ENCODE data around the gene TGM2.

Gene TGM2

DNA sequence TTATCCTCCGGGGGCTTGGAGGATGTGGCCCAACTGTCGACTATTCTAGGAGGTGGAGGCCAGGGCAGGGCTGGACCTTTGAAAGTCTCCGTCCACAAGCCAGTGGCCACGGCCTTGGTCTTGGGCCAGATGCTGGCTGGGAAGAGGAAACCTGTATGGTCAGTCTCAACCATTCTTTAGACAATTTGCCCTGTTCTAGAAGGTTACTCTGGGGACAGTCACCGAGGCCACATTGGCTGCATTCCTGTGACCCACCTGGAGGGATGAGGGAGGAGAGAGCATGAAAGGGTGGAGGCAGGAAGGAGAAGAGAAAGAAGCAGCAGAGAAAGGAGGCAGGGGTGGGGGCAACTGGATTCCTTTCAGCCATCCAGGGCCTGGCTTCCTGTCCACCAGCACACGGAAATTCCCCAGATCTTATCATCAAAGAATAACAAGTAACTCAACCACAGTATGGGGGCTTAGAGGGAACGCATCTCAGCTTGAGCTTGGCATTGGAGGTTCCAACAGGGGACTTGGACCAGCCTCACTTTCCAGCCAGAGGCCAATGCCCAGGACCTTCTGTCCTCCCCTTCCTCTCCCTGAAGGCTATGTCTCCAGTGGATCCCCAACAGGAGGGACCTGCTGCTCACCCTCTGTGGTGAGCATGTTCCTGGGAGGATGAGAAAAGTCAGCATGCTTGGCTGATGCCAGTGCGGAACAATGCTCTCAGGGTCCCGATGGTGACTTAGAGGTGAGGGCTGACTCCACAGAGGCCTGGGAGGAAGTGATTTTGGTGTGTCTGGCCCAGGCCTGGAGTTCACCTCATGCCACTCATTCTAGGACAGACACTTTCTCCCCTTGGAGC lies 30.4 kb downstream of the TGM2 start:
- Histone ChIP-seq H3K4me1 (ENCODE audit: control insufficient read depth, insufficient read depth, low read length) (0 out of 2 replicates have a peak, but pooled peaks cover 4% of the 10 kb centered on the region), H3K36me3 (ENCODE audit: control insufficient read depth in 2 of 2, insufficient read depth in 1 of 2, low read length in 2 of 2) (no peaks in the 10 kb centered on the region), H3K9me3 (ENCODE audit: control insufficient read depth, insufficient read depth, low read depth, low read length) (no peaks in the 10 kb centered on the region), H3K4me3 (ENCODE audit: low read depth, low read length) (no peak overlapping the region), H3K27ac (ENCODE audit: extremely low read depth, low read depth, low read length) (no peak overlapping the region)
- CTCF ChIA-PET, result no interaction called here
- POLR2A ChIA-PET, result no interaction called here
- TF ChIP-seq ZIC2 (tag by site-specific recombination; IDR thresholded peaks at IDR 0.05) (peak; percentile 54), TCF7L2 (IDR thresholded peaks at IDR 0.05; ENCODE audit: borderline replicate concordance, low read depth, low read length) (peak; percentile 46; the same call in 1 of the 2 replicates), ZNF596 (tag by site-specific recombination; IDR thresholded peaks at IDR 0.05) (no peak)
- TF ChIP-seq, protein P1, sequence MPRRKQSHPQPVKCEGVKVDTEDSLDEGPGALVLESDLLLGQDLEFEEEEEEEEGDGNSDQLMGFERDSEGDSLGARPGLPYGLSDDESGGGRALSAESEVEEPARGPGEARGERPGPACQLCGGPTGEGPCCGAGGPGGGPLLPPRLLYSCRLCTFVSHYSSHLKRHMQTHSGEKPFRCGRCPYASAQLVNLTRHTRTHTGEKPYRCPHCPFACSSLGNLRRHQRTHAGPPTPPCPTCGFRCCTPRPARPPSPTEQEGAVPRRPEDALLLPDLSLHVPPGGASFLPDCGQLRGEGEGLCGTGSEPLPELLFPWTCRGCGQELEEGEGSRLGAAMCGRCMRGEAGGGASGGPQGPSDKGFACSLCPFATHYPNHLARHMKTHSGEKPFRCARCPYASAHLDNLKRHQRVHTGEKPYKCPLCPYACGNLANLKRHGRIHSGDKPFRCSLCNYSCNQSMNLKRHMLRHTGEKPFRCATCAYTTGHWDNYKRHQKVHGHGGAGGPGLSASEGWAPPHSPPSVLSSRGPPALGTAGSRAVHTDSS (tag by site-specific recombination; IDR thresholded peaks at IDR 0.05), result no peak

DNA sequence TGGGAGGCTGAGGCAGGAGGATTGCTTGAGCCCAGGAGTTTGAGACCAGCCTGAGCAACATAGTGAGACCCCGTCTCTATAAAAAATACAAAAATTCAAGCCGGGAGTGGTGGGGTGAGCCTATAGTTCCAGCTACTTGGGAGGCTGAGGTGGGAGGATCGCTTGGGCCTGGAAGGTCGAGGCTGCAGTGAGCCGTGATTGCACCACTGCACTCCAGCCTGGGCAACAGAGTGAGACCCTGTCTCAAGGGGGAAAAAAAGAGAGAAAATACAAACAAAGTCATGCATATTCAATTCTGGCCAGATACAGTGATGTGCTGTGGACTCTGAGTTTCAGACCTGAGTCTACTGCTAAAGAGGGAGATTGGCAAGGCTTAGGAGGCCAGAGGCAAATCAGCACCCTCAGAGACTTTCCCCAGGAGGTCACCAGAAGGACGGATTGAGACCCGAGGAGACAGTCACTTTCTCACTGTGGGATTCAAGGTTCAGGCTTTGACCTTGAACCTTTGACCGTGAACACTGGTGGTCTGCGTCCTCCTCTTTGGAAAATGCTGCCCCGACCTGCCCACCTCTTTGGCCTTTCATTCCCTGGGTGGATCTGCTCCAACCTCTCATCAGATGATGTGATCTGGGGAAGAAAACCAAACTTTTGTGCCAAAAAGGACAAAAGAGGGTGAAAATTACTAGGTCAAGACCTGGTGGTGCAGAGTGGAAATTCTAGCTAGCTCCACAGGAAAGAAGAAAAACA lies 31.2 kb downstream of the TGM2 start:
- no peak for TF ChIP-seq ZNF571 (tag by site-specific recombination; IDR thresholded peaks at IDR 0.05)
- TF ChIP-seq ZNF121 (tag by site-specific recombination; IDR thresholded peaks at IDR 0.05), result peak; percentile 87
- Histone ChIP-seq H3K36me3 (ENCODE audit: control insufficient read depth in 2 of 2, insufficient read depth in 1 of 2, low read length in 2 of 2) (no peaks in the 10 kb centered on the region), H3K9me3 (ENCODE audit: control insufficient read depth, insufficient read depth, low read depth, low read length) (no peaks in the 10 kb centered on the region), H3K4me1 (ENCODE audit: control insufficient read depth, insufficient read depth, low read length) (0 out of 2 replicates have a peak, but pooled peaks cover 4% of the 10 kb centered on the region), H3K4me3 (ENCODE audit: low read depth, low read length) (no peak overlapping the region), H3K27ac (ENCODE audit: extremely low read depth, low read depth, low read length) (no peak overlapping the region)
- ChIA-PET POLR2A (no interaction called here), CTCF (no interaction called here)

DNA sequence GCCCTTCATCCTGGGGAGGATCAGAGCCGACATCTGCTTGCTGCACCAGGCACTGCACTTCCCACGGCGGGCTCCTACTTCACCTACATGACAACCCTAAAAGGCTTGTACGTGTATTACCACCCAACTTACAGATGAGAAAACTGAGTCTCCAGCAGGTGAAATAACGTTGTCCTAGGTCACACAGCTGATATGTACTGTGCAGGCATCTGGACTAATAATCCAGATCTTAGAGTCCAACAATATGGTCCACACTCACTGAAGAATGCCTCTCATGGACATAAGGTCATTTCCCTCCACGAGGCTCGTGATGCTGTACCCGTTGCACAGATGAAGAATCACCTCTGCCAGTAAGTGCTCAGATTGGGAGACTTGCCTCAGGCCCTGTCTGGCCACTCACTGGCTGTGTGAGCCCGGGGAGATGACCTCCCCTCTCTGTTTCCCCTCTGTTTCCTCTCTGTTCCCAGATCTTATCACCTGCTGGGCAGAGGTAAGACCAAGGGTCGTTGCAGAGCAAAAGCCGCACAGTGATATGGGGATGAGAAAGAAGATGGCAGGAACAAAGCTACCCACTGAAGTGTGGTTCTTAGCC lies 32.1 kb downstream of the TGM2 start:
- H3K27ac ChIP-seq (ENCODE audit: extremely low read depth, low read depth, low read length), result no peak overlapping the region
- TF ChIP-seq, protein P2, sequence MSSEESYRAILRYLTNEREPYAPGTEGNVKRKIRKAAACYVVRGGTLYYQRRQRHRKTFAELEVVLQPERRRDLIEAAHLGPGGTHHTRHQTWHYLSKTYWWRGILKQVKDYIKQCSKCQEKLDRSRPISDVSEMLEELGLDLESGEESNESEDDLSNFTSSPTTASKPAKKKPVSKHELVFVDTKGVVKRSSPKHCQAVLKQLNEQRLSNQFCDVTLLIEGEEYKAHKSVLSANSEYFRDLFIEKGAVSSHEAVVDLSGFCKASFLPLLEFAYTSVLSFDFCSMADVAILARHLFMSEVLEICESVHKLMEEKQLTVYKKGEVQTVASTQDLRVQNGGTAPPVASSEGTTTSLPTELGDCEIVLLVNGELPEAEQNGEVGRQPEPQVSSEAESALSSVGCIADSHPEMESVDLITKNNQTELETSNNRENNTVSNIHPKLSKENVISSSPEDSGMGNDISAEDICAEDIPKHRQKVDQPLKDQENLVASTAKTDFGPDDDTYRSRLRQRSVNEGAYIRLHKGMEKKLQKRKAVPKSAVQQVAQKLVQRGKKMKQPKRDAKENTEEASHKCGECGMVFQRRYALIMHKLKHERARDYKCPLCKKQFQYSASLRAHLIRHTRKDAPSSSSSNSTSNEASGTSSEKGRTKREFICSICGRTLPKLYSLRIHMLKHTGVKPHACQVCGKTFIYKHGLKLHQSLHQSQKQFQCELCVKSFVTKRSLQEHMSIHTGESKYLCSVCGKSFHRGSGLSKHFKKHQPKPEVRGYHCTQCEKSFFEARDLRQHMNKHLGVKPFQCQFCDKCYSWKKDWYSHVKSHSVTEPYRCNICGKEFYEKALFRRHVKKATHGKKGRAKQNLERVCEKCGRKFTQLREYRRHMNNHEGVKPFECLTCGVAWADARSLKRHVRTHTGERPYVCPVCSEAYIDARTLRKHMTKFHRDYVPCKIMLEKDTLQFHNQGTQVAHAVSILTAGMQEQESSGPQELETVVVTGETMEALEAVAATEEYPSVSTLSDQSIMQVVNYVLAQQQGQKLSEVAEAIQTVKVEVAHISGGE (tag by site-specific recombination; conservative IDR thresholded peaks at IDR 0.05; ENCODE audit: low read depth), result no peak
- no peak for TF ChIP-seq ZIC2 (tag by site-specific recombination; IDR thresholded peaks at IDR 0.05)
- TF ChIP-seq MEIS1 (CRISPR knock-in tag; IDR thresholded peaks at IDR 0.05; ENCODE audit: borderline replicate concordance), result no peak
- TF ChIP-seq, protein P3, sequence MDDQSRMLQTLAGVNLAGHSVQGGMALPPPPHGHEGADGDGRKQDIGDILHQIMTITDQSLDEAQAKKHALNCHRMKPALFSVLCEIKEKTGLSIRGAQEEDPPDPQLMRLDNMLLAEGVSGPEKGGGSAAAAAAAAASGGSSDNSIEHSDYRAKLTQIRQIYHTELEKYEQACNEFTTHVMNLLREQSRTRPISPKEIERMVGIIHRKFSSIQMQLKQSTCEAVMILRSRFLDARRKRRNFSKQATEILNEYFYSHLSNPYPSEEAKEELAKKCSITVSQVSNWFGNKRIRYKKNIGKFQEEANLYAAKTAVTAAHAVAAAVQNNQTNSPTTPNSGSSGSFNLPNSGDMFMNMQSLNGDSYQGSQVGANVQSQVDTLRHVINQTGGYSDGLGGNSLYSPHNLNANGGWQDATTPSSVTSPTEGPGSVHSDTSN (CRISPR knock-in tag; IDR thresholded peaks at IDR 0.05), result no peak
- TF ChIP-seq KLF9 (tag by site-specific recombination; IDR thresholded peaks at IDR 0.05; ENCODE audit: low read depth), result no peak
- no peak for TF ChIP-seq KLF10 (tag by site-specific recombination; IDR thresholded peaks at IDR 0.05)
- no peak for TF ChIP-seq ZBTB8A (tag by site-specific recombination; IDR thresholded peaks at IDR 0.05)
- TF ChIP-seq ZNF777 (tag by site-specific recombination; IDR thresholded peaks at IDR 0.05; ENCODE audit: borderline replicate concordance), result no peak
- H3K4me1 ChIP-seq (ENCODE audit: control insufficient read depth, insufficient read depth, low read length), result 0 out of 2 replicates have a peak, but pooled peaks cover 4% of the 10 kb centered on the region
- H3K4me3 ChIP-seq (ENCODE audit: low read depth, low read length), result no peak overlapping the region
- CTCF ChIA-PET, result no interaction called here
- POLR2A ChIA-PET, result interaction anchor here (0.7 kb wide), 1 partner anchor 12 kb away, joined by 3 read pairs; no protein-coding TSS in a partner anchor
- H3K9me3 ChIP-seq (ENCODE audit: control insufficient read depth, insufficient read depth, low read depth, low read length), result no peaks in the 10 kb centered on the region
- no peaks in the 10 kb centered on the region for H3K36me3 ChIP-seq (ENCODE audit: control insufficient read depth in 2 of 2, insufficient read depth in 1 of 2, low read length in 2 of 2)
